ENCODE results near the gene APH1A.

- no peak for TF ChIP-seq CTCF (IDR thresholded peaks at IDR 0.05)
- no peak for TF ChIP-seq POLR2A (IDR thresholded peaks at IDR 0.05)
Observed at GRCh38 chr1:150226486-150226885, 42.3 kb downstream of the APH1A start.

All from uterus (tissue), 2 donors.